ENCODE measurements around the gene FLRT1. TPM values are rescaled to one million over a fixed set of nuclear protein-coding genes. Genes with fewer than 3 reads are reported as not detected.

Gene FLRT1
- total and polyA plus RNA-seq, 2 of the 13 experiments (the other 11 are each of a cell fraction or from before 2014, with no cell fraction given): 0.02 to 0.08 TPM

DNA sequence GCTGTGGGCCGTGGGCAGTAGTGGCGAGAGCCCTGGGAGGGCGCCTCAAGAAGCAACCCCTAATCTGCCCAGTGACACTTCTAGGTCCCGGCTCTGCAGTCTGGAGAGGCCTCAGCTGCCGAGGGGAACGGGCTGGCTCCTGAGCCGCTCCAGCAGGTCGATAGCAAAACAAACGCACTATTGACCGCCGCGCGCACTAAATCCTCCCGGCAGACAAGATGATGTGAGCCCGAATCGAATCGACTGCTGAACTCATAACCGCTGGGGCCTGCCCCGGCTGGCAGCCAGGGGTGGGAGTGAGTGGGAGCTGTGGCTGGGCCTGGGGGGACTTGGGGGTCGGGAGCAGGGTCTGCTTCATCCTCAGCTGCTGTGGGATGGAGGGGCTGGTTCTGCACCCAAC is 36.1 kb downstream of the FLRT1 start (continued):
- TF ChIP-seq FOSL1 (CRISPR knock-in tag; IDR thresholded peaks at IDR 0.05; ENCODE audit: borderline replicate concordance): no peak

DNA sequence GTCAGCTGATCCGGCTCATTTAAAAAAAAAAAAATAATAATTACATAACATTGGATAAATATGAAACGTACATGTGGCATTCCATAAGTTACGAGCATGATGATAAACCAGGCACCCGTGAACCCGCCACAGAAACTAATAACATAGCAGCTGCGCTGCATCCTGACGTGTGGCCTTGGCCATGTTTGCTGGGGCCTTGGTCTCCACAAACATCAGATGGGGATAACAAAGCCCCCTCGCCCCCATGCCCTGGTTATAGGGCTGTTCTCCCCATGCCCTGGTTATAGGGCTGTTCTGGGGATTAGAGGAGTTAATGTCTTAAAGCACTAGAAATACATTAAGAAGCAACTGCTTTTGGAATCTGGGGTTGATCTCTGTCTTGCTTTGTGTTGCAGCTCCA is 36.7 kb downstream of the FLRT1 start:
- in situ Hi-C loops (cut with HindIII; ENCODE audit: extremely low pct_ligation_motif_present, low pct_unique_long_range_greater_than_20kb): no loop called here
- H3K4me1 ChIP-seq (ENCODE audit: insufficient read depth, low read length): no peaks in the 10 kb centered on the region
- CTCF ChIA-PET (ENCODE audit: low intra/inter-chr PET ratio, low total read pairs): no interaction called here

DNA sequence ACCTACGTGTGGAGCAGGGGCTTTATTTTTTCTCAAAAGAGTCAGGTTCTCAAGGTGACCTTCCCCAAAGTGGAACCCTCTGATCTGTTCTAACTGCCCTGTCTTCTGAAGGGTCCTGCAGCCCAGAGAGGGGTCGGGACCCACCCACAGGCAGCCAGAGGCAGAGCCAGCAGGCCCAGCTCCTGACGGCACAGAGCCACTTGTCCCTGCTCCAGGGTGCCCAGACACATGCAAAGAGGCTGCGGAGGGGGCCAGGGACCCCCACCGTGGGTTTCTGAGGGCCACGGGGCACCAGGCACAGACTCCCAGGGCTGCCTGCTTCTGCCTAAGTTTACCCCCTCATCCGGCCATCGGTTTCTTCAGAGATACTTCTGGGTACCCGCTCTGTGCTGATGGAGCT is 37.1 kb downstream of the FLRT1 start:
- FAIRE-seq (no peak), DNase-seq (ENCODE audit: low spot score) (no peak), ATAC-seq (no peak)
- Histone ChIP-seq H2AFZ (ENCODE audit: low read length) (no peak overlapping the region), H3K4me3 (replicated peaks in 1 of 3; ENCODE audit: insufficient read depth in 1 of 3, low read depth in 2 of 3, low read length in 3 of 3) (no peak overlapping the region), H4K20me1 (ENCODE audit: insufficient read depth, low read length) (peaks cover 21% of the 10 kb centered on the region; the same call in 1 of the 2 replicates), H3K27me3 (ENCODE audit: control insufficient read depth in 1 of 2, insufficient read depth in 2 of 2, low read length in 2 of 2) (no peaks in the 10 kb centered on the region), H3K4me2 (ENCODE audit: low read depth, low read length) (no peak overlapping the region), H3K36me3 (replicated peaks in 1 of 2; ENCODE audit: control insufficient read depth in 1 of 2, insufficient read depth in 2 of 2, low read length in 2 of 2) (no peaks in the 10 kb centered on the region), H3K27ac (ENCODE audit: extremely low read length, insufficient read depth, low read length) (no peak overlapping the region), H3K4me1 (ENCODE audit: insufficient read depth, low read length) (no peaks in the 10 kb centered on the region), H3K79me2 (ENCODE audit: insufficient read depth, low read length) (no peaks in the 10 kb centered on the region), H3K9me3 (ENCODE audit: low read length) (no peaks in the 10 kb centered on the region), H3K9ac (ENCODE audit: insufficient read depth, low read depth, low read length) (no peak overlapping the region)
- in situ Hi-C loops (cut with HindIII; ENCODE audit: extremely low pct_ligation_motif_present, low pct_unique_long_range_greater_than_20kb): no loop called here
- BruUV-seq (replicated peaks): no TSS peak
- POLR2A ChIA-PET: no interaction called here
- intact Hi-C loops (cut with micrococcal nuclease; ENCODE audit: unreplicated experiment): no loop called here
- CTCF ChIA-PET (ENCODE audit: low intra/inter-chr PET ratio, low total read pairs): no interaction called here
- 77% methylated on average over 5 of the region's 9 CpGs for WGBS (ENCODE audit: low lambda C conversion rate)
- TF ChIP-seq ZNF143 (CRISPR knock-in tag; IDR thresholded peaks at IDR 0.05) (no peak), HMGA1 (CRISPR knock-in tag; conservative IDR thresholded peaks at IDR 0.05) (no peak), ZNF552 (CRISPR knock-in tag; IDR thresholded peaks at IDR 0.05; ENCODE audit: borderline replicate concordance) (no peak), ELF4 (CRISPR knock-in tag; IDR thresholded peaks at IDR 0.05; ENCODE audit: borderline replicate concordance) (no peak), TAF15 (IDR thresholded peaks at IDR 0.05; ENCODE audit: low read depth, low read length, poor library complexity, severe bottlenecking) (no peak), ZNF138 (CRISPR knock-in tag; IDR thresholded peaks at IDR 0.05; ENCODE audit: low read depth) (no peak), SETDB1 (CRISPR knock-in tag; IDR thresholded peaks at IDR 0.05; ENCODE audit: borderline replicate concordance) (no peak), PHF20 (CRISPR knock-in tag; IDR thresholded peaks at IDR 0.05) (no peak), ZFYVE20 (CRISPR knock-in tag; IDR thresholded peaks at IDR 0.05; ENCODE audit: borderline replicate concordance, low read depth) (no peak), ZNF24 (IDR thresholded peaks at IDR 0.05) (no peak)
- TF ChIP-seq, protein P1, sequence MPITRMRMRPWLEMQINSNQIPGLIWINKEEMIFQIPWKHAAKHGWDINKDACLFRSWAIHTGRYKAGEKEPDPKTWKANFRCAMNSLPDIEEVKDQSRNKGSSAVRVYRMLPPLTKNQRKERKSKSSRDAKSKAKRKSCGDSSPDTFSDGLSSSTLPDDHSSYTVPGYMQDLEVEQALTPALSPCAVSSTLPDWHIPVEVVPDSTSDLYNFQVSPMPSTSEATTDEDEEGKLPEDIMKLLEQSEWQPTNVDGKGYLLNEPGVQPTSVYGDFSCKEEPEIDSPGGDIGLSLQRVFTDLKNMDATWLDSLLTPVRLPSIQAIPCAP (CRISPR knock-in tag; IDR thresholded peaks at IDR 0.05; ENCODE audit: low read depth): no peak
- TF ChIP-seq, protein P2, sequence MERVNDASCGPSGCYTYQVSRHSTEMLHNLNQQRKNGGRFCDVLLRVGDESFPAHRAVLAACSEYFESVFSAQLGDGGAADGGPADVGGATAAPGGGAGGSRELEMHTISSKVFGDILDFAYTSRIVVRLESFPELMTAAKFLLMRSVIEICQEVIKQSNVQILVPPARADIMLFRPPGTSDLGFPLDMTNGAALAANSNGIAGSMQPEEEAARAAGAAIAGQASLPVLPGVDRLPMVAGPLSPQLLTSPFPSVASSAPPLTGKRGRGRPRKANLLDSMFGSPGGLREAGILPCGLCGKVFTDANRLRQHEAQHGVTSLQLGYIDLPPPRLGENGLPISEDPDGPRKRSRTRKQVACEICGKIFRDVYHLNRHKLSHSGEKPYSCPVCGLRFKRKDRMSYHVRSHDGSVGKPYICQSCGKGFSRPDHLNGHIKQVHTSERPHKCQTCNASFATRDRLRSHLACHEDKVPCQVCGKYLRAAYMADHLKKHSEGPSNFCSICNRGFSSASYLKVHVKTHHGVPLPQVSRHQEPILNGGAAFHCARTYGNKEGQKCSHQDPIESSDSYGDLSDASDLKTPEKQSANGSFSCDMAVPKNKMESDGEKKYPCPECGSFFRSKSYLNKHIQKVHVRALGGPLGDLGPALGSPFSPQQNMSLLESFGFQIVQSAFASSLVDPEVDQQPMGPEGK (CRISPR knock-in tag; IDR thresholded peaks at IDR 0.05): no peak
- TF ChIP-seq, protein P3, sequence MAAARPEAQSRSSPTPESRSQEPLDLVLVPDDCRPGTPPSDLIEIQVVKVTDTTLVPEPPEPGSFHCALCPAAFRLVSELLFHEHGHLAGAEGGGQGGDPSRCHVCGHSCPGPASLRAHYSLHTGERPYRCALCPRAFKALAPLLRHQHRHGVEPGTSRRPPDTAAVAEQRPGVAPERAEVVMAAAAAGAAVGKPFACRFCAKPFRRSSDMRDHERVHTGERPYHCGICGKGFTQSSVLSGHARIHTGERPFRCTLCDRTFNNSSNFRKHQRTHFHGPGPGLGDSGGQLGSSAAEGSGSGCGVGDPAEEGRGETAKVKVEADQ (CRISPR knock-in tag; IDR thresholded peaks at IDR 0.05; ENCODE audit: borderline replicate concordance): no peak

More for the DNA sequence above, 36.7 kb downstream of the FLRT1 start:
- no peak overlapping the region for H3K4me2 ChIP-seq (ENCODE audit: low read depth, low read length)
- 95% methylated on average over 7 of the region's 8 CpGs for WGBS (ENCODE audit: low lambda C conversion rate)
- peaks cover 21% of the 10 kb centered on the region; the same call in 1 of the 2 replicates for H4K20me1 ChIP-seq (ENCODE audit: insufficient read depth, low read length)
- FAIRE-seq (no peak), DNase-seq (ENCODE audit: low spot score) (no peak), ATAC-seq (no peak)
- no peaks in the 10 kb centered on the region for H3K79me2 ChIP-seq (ENCODE audit: insufficient read depth, low read length)
- H3K9ac ChIP-seq (ENCODE audit: insufficient read depth, low read depth, low read length): no peak overlapping the region
- no peaks in the 10 kb centered on the region for H3K9me3 ChIP-seq (ENCODE audit: low read length)
- intact Hi-C loops (cut with micrococcal nuclease; ENCODE audit: unreplicated experiment): no loop called here
- no peaks in the 10 kb centered on the region for H3K36me3 ChIP-seq (replicated peaks in 1 of 2; ENCODE audit: control insufficient read depth in 1 of 2, insufficient read depth in 2 of 2, low read length in 2 of 2)
- TF ChIP-seq RFX1 (IDR thresholded peaks at IDR 0.05) (no peak), MED13 (CRISPR knock-in tag; IDR thresholded peaks at IDR 0.05) (no peak)
- no peak overlapping the region for H2AFZ ChIP-seq (ENCODE audit: low read length)
- H3K27me3 ChIP-seq (ENCODE audit: control insufficient read depth in 1 of 2, insufficient read depth in 2 of 2, low read length in 2 of 2): no peaks in the 10 kb centered on the region
- H3K4me3 ChIP-seq (replicated peaks in 1 of 3; ENCODE audit: insufficient read depth in 1 of 3, low read depth in 2 of 3, low read length in 3 of 3): no peak overlapping the region
- POLR2A ChIA-PET: no interaction called here
- BruUV-seq (replicated peaks): no TSS peak
- H3K27ac ChIP-seq (ENCODE audit: extremely low read length, insufficient read depth, low read length): no peak overlapping the region
